ENCODE results near the gene PRR23E.

The PRR23E gene

DNA sequence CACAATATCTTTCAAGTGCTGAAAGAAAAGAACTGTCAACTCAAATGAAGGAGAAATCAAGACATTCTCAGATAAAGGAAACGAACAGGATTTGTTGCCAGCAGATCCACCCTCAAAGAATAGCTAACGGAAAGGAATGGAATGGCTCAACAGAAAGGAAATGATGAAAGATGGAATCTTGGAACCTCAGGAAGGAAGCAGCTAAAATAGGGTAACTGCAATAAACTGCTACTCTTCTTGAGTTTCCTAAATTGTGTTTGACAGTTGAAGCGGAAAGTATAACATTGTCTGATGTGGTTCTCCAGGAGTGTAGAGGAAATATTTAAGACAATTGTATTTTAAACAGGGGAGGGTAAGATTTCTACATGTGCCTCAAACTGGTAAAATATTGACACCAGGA lies 22.0 kb downstream of the PRR23E start:
- Histone ChIP-seq H3K4me3 (replicated peaks; ENCODE audit: insufficient read depth, low read length) (no peak overlapping the region), H3K27me3 (ENCODE audit: insufficient read depth, poor library complexity, severe bottlenecking) (peaks cover 2% of the 10 kb centered on the region), H3K27ac (replicated peaks) (no peak overlapping the region)
- DNase-seq (ENCODE audit: low read depth in 1 of 2, low spot score in 1 of 2) = no peak
- no peak for TF ChIP-seq GABPA (IDR thresholded peaks at IDR 0.05; ENCODE audit: low read depth)
- TF ChIP-seq SPI1 (IDR thresholded peaks at IDR 0.05; ENCODE audit: borderline replicate concordance, low read depth) = no peak
- TF ChIP-seq POLR2AphosphoS5 (IDR thresholded peaks at IDR 0.05; ENCODE audit: low read depth) = no peak
- TF ChIP-seq, protein P1, sequence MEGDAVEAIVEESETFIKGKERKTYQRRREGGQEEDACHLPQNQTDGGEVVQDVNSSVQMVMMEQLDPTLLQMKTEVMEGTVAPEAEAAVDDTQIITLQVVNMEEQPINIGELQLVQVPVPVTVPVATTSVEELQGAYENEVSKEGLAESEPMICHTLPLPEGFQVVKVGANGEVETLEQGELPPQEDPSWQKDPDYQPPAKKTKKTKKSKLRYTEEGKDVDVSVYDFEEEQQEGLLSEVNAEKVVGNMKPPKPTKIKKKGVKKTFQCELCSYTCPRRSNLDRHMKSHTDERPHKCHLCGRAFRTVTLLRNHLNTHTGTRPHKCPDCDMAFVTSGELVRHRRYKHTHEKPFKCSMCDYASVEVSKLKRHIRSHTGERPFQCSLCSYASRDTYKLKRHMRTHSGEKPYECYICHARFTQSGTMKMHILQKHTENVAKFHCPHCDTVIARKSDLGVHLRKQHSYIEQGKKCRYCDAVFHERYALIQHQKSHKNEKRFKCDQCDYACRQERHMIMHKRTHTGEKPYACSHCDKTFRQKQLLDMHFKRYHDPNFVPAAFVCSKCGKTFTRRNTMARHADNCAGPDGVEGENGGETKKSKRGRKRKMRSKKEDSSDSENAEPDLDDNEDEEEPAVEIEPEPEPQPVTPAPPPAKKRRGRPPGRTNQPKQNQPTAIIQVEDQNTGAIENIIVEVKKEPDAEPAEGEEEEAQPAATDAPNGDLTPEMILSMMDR (IDR thresholded peaks at IDR 0.05; ENCODE audit: insufficient read depth, low read length) = no peak
- TF ChIP-seq, protein P2, sequence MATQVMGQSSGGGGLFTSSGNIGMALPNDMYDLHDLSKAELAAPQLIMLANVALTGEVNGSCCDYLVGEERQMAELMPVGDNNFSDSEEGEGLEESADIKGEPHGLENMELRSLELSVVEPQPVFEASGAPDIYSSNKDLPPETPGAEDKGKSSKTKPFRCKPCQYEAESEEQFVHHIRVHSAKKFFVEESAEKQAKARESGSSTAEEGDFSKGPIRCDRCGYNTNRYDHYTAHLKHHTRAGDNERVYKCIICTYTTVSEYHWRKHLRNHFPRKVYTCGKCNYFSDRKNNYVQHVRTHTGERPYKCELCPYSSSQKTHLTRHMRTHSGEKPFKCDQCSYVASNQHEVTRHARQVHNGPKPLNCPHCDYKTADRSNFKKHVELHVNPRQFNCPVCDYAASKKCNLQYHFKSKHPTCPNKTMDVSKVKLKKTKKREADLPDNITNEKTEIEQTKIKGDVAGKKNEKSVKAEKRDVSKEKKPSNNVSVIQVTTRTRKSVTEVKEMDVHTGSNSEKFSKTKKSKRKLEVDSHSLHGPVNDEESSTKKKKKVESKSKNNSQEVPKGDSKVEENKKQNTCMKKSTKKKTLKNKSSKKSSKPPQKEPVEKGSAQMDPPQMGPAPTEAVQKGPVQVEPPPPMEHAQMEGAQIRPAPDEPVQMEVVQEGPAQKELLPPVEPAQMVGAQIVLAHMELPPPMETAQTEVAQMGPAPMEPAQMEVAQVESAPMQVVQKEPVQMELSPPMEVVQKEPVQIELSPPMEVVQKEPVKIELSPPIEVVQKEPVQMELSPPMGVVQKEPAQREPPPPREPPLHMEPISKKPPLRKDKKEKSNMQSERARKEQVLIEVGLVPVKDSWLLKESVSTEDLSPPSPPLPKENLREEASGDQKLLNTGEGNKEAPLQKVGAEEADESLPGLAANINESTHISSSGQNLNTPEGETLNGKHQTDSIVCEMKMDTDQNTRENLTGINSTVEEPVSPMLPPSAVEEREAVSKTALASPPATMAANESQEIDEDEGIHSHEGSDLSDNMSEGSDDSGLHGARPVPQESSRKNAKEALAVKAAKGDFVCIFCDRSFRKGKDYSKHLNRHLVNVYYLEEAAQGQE (IDR thresholded peaks at IDR 0.05; ENCODE audit: insufficient replicate concordance, low read depth) = no peak

DNA sequence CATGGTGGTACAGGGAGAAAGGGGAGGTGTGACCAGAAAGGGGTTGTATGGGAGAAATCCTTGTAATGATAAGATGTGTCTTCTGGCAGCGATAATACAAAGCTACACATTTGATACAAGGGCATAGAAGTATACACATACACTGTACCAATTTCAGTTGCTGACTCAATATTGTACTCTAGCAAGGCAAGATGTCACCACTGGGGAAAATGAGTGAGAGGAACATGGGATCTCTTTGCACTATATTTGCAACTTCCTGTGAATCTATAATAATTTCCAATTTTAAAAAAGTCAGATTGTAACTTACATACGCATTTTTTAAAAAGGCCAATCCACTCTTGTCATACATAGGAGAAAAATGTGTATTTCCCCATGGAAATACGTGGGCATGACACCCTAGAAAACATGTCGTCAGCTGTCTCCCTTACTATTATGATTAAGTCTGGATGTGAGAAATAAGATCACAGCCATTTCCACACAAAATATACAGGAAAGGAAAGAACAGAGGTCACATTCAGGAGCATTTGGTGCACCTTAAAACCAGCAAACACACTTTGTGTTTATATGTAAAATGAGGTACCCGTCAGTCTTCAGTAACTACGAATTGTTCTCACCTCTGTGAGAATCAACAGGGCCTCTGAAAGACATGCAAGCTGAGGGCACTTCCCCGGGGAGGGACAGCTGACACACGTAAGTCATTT lies 22.9 kb downstream of the PRR23E start:
- Histone ChIP-seq H3K27me3 (ENCODE audit: insufficient read depth, poor library complexity, severe bottlenecking) (peaks cover 2% of the 10 kb centered on the region), H3K27ac (replicated peaks) (no peak overlapping the region), H3K4me3 (replicated peaks; ENCODE audit: insufficient read depth, low read length) (no peak overlapping the region)
- TF ChIP-seq POLR2AphosphoS5 (IDR thresholded peaks at IDR 0.05; ENCODE audit: low read depth) (no peak), SPI1 (IDR thresholded peaks at IDR 0.05; ENCODE audit: borderline replicate concordance, low read depth) (no peak), GABPA (IDR thresholded peaks at IDR 0.05; ENCODE audit: low read depth) (no peak)
- TF ChIP-seq, protein P2 (IDR thresholded peaks at IDR 0.05; ENCODE audit: insufficient replicate concordance, low read depth) = no peak
- TF ChIP-seq, protein P1 (IDR thresholded peaks at IDR 0.05; ENCODE audit: insufficient read depth, low read length) = no peak
- no peak for DNase-seq (ENCODE audit: low read depth in 1 of 2, low spot score in 1 of 2)

DNA sequence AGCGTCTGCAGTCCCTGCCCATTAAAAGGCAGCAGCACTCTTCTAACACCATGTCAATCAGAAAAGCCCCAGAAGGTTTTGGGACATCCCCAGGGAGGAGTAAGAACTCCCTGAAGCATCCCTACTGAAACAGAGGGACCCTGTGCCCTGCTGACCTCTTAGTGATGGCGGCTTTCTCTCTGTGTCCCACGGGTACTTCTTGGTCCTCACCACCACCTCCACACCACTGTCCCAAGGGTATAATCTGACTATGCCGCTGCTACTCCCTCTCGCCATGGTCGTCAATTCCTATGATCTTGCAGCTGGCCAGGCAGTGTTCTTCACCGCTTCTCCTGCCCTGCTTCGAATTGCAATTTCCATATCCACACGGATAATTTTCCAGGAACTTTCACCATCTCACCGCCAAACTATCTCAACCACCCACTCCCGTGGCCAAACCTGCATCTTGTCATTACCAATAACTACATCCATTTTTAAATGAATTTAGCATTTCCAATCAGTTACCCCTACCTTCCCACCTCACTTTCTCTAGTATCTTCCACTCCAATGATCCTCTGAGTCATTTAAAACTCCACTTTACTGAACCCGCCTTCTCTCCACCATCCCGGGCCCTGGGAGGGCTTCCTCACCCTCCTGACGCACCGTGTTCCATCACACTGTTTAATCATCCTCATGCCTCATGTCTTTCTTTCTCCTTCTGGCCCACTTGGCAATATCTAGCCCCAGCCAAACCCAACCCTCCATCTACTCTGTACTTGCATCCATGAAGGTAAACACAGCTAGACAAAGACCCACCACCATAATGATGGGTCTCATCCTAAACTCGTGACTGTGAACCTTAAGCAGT lies 23.7 kb downstream of the PRR23E start:
- Histone ChIP-seq H3K27ac (replicated peaks) (no peak overlapping the region), H3K4me3 (replicated peaks; ENCODE audit: insufficient read depth, low read length) (no peak overlapping the region), H3K27me3 (ENCODE audit: insufficient read depth, poor library complexity, severe bottlenecking) (peaks cover 2% of the 10 kb centered on the region)
- TF ChIP-seq POLR2AphosphoS5 (IDR thresholded peaks at IDR 0.05; ENCODE audit: low read depth) (no peak), SPI1 (IDR thresholded peaks at IDR 0.05; ENCODE audit: borderline replicate concordance, low read depth) (no peak), GABPA (IDR thresholded peaks at IDR 0.05; ENCODE audit: low read depth) (no peak)
- TF ChIP-seq, protein P2 (IDR thresholded peaks at IDR 0.05; ENCODE audit: insufficient replicate concordance, low read depth) = no peak
- TF ChIP-seq, protein P1 (IDR thresholded peaks at IDR 0.05; ENCODE audit: insufficient read depth, low read length) = no peak
- no peak for DNase-seq (ENCODE audit: low read depth in 1 of 2, low spot score in 1 of 2)
